Body of pancreas (tissue), 4 donors: ENCODE measurements around the gene DPEP2NB.

ENCODE experiments used
- CTCF ChIP-seq, 7 experiments: fragments of 450-650 bp in 4 of 7; fragments of 200-600 bp in 3 of 7; sonication (generic) in 3 of 7; IDR thresholded peaks; one replicate each; pipeline ENCODE4 v1.5.1; 2016 to 2019; ENCODE audit warnings: antibody characterized with exemption in 7 of 7
- POLR2A ChIP-seq, 3 donors: fragments of 450-650 bp; IDR thresholded peaks; one replicate each; pipeline ENCODE4 v1.6.1; 2016; ENCODE audit warnings: antibody characterized with exemption in 3 of 3, mild to moderate bottlenecking in 2 of 3

DNA sequence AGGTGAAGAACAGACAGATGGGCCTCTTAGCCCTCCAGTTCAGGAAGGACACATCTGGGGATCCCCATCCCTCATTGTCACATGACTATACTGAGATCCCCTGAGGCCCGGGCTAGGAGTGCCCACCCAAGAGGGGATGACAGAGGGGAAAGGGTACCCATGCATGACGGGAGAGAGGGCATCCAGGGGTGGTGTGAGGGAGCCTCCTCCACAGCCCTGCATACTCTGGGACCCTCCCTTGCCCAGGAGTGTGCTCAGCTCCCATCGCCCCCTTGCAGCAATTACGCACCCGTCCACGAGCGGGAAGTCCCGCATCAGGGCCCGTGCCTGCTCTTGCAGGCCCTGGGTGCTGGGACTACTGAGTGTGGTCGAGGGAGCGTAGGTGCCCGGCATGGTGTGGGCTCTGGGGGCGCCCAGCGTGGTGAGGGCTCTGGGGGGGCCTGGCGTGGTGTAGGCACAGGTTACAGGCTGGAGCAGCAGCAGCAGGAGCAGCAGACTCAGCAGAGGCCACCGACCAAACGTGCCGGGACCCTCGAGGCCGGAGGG lies 23.0 kb downstream of the DPEP2NB start:
- no peak for TF ChIP-seq CTCF (IDR thresholded peaks at IDR 0.05)
- no peak for TF ChIP-seq POLR2A (IDR thresholded peaks at IDR 0.05)
